Naive thymus-derived CD4-positive, alpha-beta T cell (primary cell): Measurements from ENCODE around the gene TMED10. TPM values are rescaled to one million over a fixed set of nuclear protein-coding genes. Genes with fewer than 3 reads are reported as not detected.
"Not testable (repeated sequence)": the region's sequence is repeated elsewhere in the genome, so short reads cannot be mapped to it uniquely, and the experiment has no call there.

Experiments used
- ATAC-seq: fragments of 150-1000 bp; cut with Tn5 transposase; 2 replicates; pipeline ENCODE4 v1.10.0; 2021; ENCODE audit warnings: mild to moderate bottlenecking, moderate library complexity
- CTCF ChIA-PET: fragments of 350-600 bp; sonication (Branson Sonifier 250); formaldehyde crosslinking; loops from one replicate; lab custom pipeline; 2021; ENCODE audit warnings: antibody characterized with exemption; lab: Charles Lee
- POLR2A ChIA-PET: fragments of 350-600 bp; sonication (Branson Sonifier 250); formaldehyde crosslinking; loops from one replicate; lab custom pipeline; 2021; ENCODE audit warnings: antibody characterized with exemption, inconsistent platforms; lab: Charles Lee
- DNase-seq, 9 donors: peaks; one replicate each; pipeline versions ENCODE4 v3.0.0 to v3.0.0-alpha.2; 2020 to 2022; ENCODE audit warnings: mixed read lengths in 1 of 9
- H3K27ac ChIP-seq: one replicate; pipeline ENCODE4 v1.7.0; 2013; ENCODE audit warnings: mild to moderate bottlenecking, low read depth, low read length, moderate library complexity
- H3K27me3 ChIP-seq, 2 donors: one replicate each; pipeline ENCODE4 v1.7.0; 2013; ENCODE audit warnings: low read length in 2 of 2, mild to moderate bottlenecking in 2 of 2, moderate library complexity in 2 of 2; ENCODE audit not compliant: control insufficient read depth in 2 of 2, insufficient read depth in 2 of 2
- H3K36me3 ChIP-seq, 3 experiments: 1 replicate in 2 of 3; 2 replicates in 1 of 3; pipeline ENCODE4 v1.7.0; 2013; ENCODE audit warnings: low read length in 3 of 3, mild to moderate bottlenecking in 3 of 3, moderate library complexity in 1 of 3; ENCODE audit not compliant: insufficient read depth in 3 of 3, control insufficient read depth in 2 of 3
- H3K4me1 ChIP-seq, 2 donors: one replicate each; pipeline ENCODE4 v1.7.0; 2013; ENCODE audit warnings: low read length in 2 of 2, mild to moderate bottlenecking in 2 of 2, moderate library complexity in 1 of 2; ENCODE audit not compliant: control insufficient read depth in 2 of 2, insufficient read depth in 2 of 2
- H3K4me3 ChIP-seq: 2 replicates; pipeline ENCODE4 v1.7.0; 2013; ENCODE audit warnings: mild to moderate bottlenecking, low read length
- H3K9me3 ChIP-seq, 3 experiments: 1 replicate in 2 of 3; 2 replicates in 1 of 3; pipeline ENCODE4 v1.7.0; 2013; ENCODE audit warnings: low read length in 3 of 3; ENCODE audit not compliant: control insufficient read depth in 2 of 3
- H3K27ac Mint-ChIP-seq, 9 donors: one replicate each; pipeline ENCODE4 v1.8.0; 2020 to 2022; ENCODE audit warnings: mixed read lengths in 9 of 9, mild to moderate bottlenecking in 8 of 9, moderate library complexity in 5 of 9, inconsistent platforms in 2 of 9
- H3K27me3 Mint-ChIP-seq, 5 donors: one replicate each; pipeline ENCODE4 v1.8.0; 2021 to 2022; ENCODE audit warnings: mixed read lengths in 5 of 5, mild to moderate bottlenecking in 1 of 5
- H3K36me3 Mint-ChIP-seq, 5 donors: one replicate each; pipeline ENCODE4 v1.8.0; 2020 to 2022; ENCODE audit warnings: mixed read lengths in 5 of 5, mild to moderate bottlenecking in 3 of 5, inconsistent platforms in 1 of 5
- H3K4me1 Mint-ChIP-seq, 7 donors: one replicate each; pipeline ENCODE4 v1.8.0; 2020 to 2022; ENCODE audit warnings: mixed read lengths in 7 of 7, mild to moderate bottlenecking in 3 of 7, inconsistent platforms in 1 of 7
- H3K4me3 Mint-ChIP-seq, 10 donors: one replicate each; pipeline ENCODE4 v1.8.0; 2020 to 2022; ENCODE audit warnings: mild to moderate bottlenecking in 10 of 10, mixed read lengths in 10 of 10, moderate library complexity in 6 of 10, inconsistent platforms in 2 of 10
- H3K9me3 Mint-ChIP-seq, 11 donors: one replicate each; pipeline ENCODE4 v1.8.0; 2020 to 2022; ENCODE audit warnings: mixed read lengths in 11 of 11, mild to moderate bottlenecking in 4 of 11, inconsistent platforms in 1 of 11, moderate library complexity in 1 of 11
- intact Hi-C, 2 donors: fragments of 100-400 bp; cut with micrococcal nuclease; formaldehyde crosslinking; loops; one replicate each; pipeline ENCODE4 v1.15.1; 2023
- polyA plus RNA-seq, 2 donors: library from polyadenylated mRNA; unstranded; fragments of 300-500 nt; fragmentation: Illumina TruSeq; gene quantifications; one replicate each; pipeline ENCODE4 v1.2.3, GENCODE V29; 2021
- total RNA-seq, 6 experiments: library from RNA in 5 of 6; stranded (reverse) in 5 of 6; gene quantifications; 1 replicate in 5 of 6; 2 replicates in 1 of 6; pipeline ENCODE4 v1.2.3 and lab custom pipeline; 2021 to 2026

TMED10 gene
- total and polyA plus RNA-seq, 7 experiments from 2014 or later, result 155 to 245 (median 179) TPM

DNA sequence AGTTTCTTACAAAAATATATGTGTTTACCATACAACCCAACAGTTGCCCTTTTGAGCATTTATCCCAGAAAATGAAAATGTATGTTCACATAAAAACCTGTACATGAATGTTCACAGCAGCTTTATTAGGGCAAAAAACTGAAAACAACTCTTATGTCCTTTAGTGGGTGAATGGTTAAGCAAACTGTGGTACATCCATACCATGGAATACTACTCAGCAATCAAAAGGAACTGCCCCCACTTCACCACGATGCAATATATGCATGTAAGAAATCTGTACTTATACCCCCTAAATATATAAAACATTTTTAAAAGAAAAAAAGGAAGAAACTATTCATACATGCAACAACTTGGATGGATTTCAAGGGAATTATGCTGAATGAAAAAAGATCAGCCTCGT lies 42.8 kb downstream of the TMED10 start:
- Histone ChIP-seq H3K27me3 (no peaks in the 10 kb centered on the region), H3K4me3 (no peak overlapping the region), H3K36me3 (peaks cover 0 to 24% (median 16%) of the 10 kb centered on the region in 3 experiments), H3K27ac (no peak overlapping the region), H3K9me3 (no peaks in the 10 kb centered on the region), H3K4me1 (peaks cover 0 to 7% of the 10 kb centered on the region in 2 donors)
- intact Hi-C loops, result loop anchor here in 1 of 2 donors (5.0 kb wide), 1 partner anchor 519 kb away; no protein-coding TSS in a partner anchor
- ATAC-seq (no peak), DNase-seq (no peak)
- ChIA-PET CTCF (interaction anchor here (0.7 to 6.2 kb wide), 6 partner anchors 9 to 356 kb away, joined by 3 to 40 read pairs (median 5); no protein-coding TSS in a partner anchor), POLR2A (no interaction called here)
- peaks cover 22 to 32% (median 30%) of the 10 kb centered on the region in 5 donors for H3K36me3 Mint-ChIP-seq
- peak overlapping the region in 3 of 9 donors; percentile 7 to 83 (median 22) for H3K27ac Mint-ChIP-seq
- H3K4me1 Mint-ChIP-seq, result peaks cover 7 to 22% (median 19%) of the 10 kb centered on the region in 7 donors
- H3K27me3 Mint-ChIP-seq, result no peaks in the 10 kb centered on the region
- no peaks in the 10 kb centered on the region for H3K9me3 Mint-ChIP-seq
- H3K4me3 Mint-ChIP-seq, result no peak overlapping the region

DNA sequence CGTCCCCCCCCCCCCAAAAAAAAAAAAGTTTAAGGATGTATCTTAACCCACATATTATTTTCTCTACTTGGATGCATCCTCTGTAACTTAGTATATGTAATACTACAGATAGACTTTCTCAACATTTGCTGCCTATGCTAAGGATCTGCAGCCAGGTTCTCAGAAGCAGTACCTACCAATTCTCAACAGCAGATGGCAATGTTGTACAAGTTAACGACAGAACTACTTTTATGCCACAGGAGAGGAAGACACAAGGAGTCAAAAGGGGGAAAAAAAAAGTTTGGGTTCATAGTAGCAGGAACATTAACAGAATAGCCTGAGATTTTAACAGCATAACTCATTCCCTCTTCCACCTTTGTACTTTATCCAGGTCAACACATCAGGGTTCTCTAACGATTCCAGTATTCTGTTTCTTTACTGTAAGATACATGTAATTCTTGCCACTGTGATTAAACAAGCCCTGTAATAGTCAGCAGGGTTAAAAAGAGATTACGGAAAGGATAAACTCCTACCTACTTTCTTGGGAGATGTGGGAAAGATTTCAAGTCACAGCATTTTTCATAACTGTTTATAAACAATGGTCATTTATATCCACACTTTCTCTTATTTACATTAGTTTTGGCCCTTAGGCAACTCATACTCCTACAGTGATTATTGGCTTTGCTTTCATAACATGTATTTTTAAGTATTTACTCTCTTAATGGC lies 43.9 kb downstream of the TMED10 start:
- ChIA-PET POLR2A (interaction anchor here (0.8 kb wide), 1 partner anchor 8 kb away, joined by 5 read pairs; no protein-coding TSS in a partner anchor), CTCF (interaction anchor here (0.6 to 3.7 kb wide), 8 partner anchors 10 to 252 kb away, joined by 3 to 20 read pairs (median 10); no protein-coding TSS in a partner anchor)
- Histone ChIP-seq H3K36me3 (peaks cover 0 to 24% (median 16%) of the 10 kb centered on the region in 3 experiments), H3K9me3 (no peaks in the 10 kb centered on the region), H3K4me3 (no peak overlapping the region), H3K27me3 (no peaks in the 10 kb centered on the region), H3K4me1 (peaks cover 0 to 3% of the 10 kb centered on the region in 2 donors), H3K27ac (no peak overlapping the region)
- DNase-seq (peak in 7 of 9 donors; percentile 49 to 78 (median 72)), ATAC-seq (peak; percentile 93)
- no peaks in the 10 kb centered on the region for H3K9me3 Mint-ChIP-seq
- H3K4me3 Mint-ChIP-seq, result no peak overlapping the region
- intact Hi-C loops, result loop anchor here (1.0 to 5.0 kb wide), 8 partner anchors 100 to 520 kb away; no protein-coding TSS in a partner anchor
- H3K27me3 Mint-ChIP-seq, result no peaks in the 10 kb centered on the region
- peaks cover 8 to 24% (median 20%) of the 10 kb centered on the region in 7 donors for H3K4me1 Mint-ChIP-seq
- peaks cover 22 to 32% (median 31%) of the 10 kb centered on the region in 5 donors for H3K36me3 Mint-ChIP-seq
- peak overlapping the region in 5 of 9 donors; percentile 19 to 83 (median 65) for H3K27ac Mint-ChIP-seq

DNA sequence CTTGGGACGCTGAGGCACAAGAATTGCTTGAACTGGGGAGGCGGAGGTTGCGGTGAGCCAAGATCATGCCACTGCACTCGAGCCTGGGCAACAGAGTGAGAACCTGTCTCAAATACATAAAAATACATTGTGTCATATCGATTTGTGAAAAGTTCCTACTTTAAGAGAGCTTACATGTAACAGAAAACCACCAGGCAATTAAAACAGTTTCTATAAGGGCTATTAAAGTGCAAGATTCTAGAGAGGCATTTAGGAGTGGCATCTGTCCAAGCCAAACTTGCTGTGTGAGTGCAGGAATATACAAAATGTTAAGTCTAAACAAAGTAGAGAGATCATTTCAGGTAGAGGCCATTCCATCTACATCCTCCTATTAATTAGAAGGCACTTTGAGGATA lies 47.8 kb downstream of the TMED10 start:
- intact Hi-C loops, result loop anchor here (5.0 kb wide), 2 partner anchors 434 to 859 kb away; partner anchors contain the start of gene IFT43 (in 1 of the 2)
- peaks cover 10 to 24% (median 14%) of the 10 kb centered on the region in 5 donors for H3K36me3 Mint-ChIP-seq
- ChIA-PET CTCF (interaction anchor here (0.5 to 1.1 kb wide), 5 partner anchors 112 to 330 kb away, joined by 3 to 5 read pairs (median 3); no protein-coding TSS in a partner anchor), POLR2A (interaction anchor here (0.6 to 3.5 kb wide), 3 partner anchors 166 to 394 kb away, joined by 3 to 27 read pairs (median 4); partner anchors contain the start of gene BATF)
- H3K27me3 Mint-ChIP-seq, result no peaks in the 10 kb centered on the region
- DNase-seq (no peak), ATAC-seq (no peak)
- peak overlapping the region in 5 of 10 donors; percentile 7 to 63 (median 38) for H3K4me3 Mint-ChIP-seq
- Histone ChIP-seq H3K27me3 (no peaks in the 10 kb centered on the region), H3K4me1 (peaks cover 20 to 29% of the 10 kb centered on the region in 2 donors), H3K4me3 (no peak overlapping the region), H3K9me3 (no peaks in the 10 kb centered on the region), H3K36me3 (peaks cover 0 to 4% (median 2%) of the 10 kb centered on the region in 3 experiments), H3K27ac (no peak overlapping the region)
- peaks cover 36 to 53% (median 49%) of the 10 kb centered on the region in 7 donors for H3K4me1 Mint-ChIP-seq
- H3K9me3 Mint-ChIP-seq, result no peaks in the 10 kb centered on the region
- H3K27ac Mint-ChIP-seq, result peak overlapping the region in 4 of 9 donors; percentile 49 to 98 (median 77)

DNA sequence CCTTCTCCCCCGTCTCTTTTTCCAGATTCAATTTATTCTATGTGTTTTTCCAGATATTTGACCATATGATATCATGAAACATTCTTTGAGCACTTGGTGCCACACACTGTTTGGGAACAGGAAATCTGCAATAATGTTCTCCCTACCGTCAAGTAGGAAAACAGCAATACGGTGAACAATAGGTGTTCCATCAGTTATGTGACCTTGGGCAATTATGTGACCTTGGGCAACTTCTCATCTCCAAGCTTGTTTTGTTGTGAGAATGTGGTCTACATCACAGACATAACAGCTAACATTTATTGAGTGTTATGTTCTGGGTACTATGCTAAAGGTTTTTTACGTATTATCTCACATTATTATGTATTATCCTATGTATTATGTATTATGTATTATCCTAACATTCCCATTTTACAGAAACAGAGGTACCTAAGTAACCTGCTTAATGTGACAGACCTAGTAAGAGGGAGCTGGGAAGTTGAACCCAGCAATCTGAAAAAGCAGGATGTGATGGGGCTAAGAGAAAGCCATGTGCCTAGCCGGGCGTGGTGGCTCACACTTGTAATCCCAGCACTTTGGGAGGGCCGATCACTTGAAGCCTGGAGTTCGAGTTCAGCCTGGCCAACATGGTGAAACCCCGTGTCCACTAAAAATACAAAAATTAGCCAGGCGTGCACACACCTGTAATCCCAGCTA lies 48.4 kb downstream of the TMED10 start:
- Mint-ChIP-seq H3K27ac (peak overlapping the region; percentile 66 to 98 (median 95)), H3K4me1 (peaks cover 36 to 55% (median 49%) of the 10 kb centered on the region in 7 donors), H3K36me3 (peaks cover 7 to 19% (median 10%) of the 10 kb centered on the region in 5 donors), H3K27me3 (no peaks in the 10 kb centered on the region), H3K4me3 (peak overlapping the region; percentile 87 to 99 (median 96)), H3K9me3 (no peaks in the 10 kb centered on the region)
- no peak overlapping the region for H3K27ac ChIP-seq
- H3K9me3 ChIP-seq, result no peaks in the 10 kb centered on the region
- ChIA-PET CTCF (interaction anchor here (0.5 to 2.5 kb wide), 3 partner anchors 166 to 173 kb away, joined by 3 to 8 read pairs (median 4); no protein-coding TSS in a partner anchor), POLR2A (interaction anchor here (0.5 to 3.5 kb wide), 5 partner anchors 167 to 394 kb away, joined by 3 to 27 read pairs (median 3); partner anchors contain the start of gene BATF)
- ATAC-seq (no peak), DNase-seq (no peak)
- H3K27me3 ChIP-seq, result no peaks in the 10 kb centered on the region
- peaks cover 22 to 29% of the 10 kb centered on the region in 2 donors for H3K4me1 ChIP-seq
- intact Hi-C loops, result loop anchor here (1.0 to 5.0 kb wide), 7 partner anchors 48 to 859 kb away; partner anchors contain the start of genes ERG28 (in 2 of the 2), TMED10 (in 2 of the 2), TTLL5 (in 2 of the 2) and IFT43 (in 1 of the 2)
- no peak overlapping the region for H3K4me3 ChIP-seq
- no peaks in the 10 kb centered on the region for H3K36me3 ChIP-seq

DNA sequence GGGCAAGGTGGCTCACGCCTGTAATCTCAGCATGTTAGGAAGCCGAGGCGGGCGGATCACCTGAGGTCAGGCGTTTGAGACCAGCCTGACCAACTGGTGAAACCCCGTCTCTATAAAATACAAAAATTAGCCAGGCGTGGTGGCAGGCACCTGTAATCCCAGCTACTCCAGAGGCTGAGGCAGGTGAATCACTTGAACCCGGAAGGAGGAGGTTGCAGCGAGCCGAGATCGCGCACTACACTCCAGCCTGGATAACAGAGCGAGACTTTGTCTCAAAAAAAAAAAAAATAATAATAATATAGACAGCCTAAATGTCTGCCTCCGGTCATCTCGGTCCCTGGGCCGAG lies 49.0 kb downstream of the TMED10 start:
- H3K4me3 ChIP-seq, result peak overlapping the region; percentile 87
- CTCF ChIA-PET, result interaction anchor here (0.5 to 2.5 kb wide), 4 partner anchors 133 to 178 kb away, joined by 3 to 8 read pairs (median 4); no protein-coding TSS in a partner anchor
- ATAC-seq, result not testable (repeated sequence)

More for the DNA sequence above, 49.0 kb downstream of the TMED10 start:
- POLR2A ChIA-PET, result interaction anchor here (0.5 to 3.5 kb wide), 8 partner anchors 15 to 1276 kb away, joined by 3 to 27 read pairs (median 3); partner anchors contain the start of genes ERG28, PTGR2 and TTLL5
- H3K36me3 Mint-ChIP-seq, result peaks cover 3 to 15% (median 6%) of the 10 kb centered on the region in 5 donors
- peak overlapping the region; percentile 95 to 98 (median 98) for H3K27ac Mint-ChIP-seq
- Histone ChIP-seq H3K27ac (peak overlapping the region; percentile 89), H3K4me1 (peaks cover 22 to 29% of the 10 kb centered on the region in 2 donors)
- H3K27me3 ChIP-seq, H3K36me3 ChIP-seq, H3K27me3 Mint-ChIP-seq, H3K9me3 Mint-ChIP-seq, H3K9me3 ChIP-seq, DNase-seq: not testable (repeated sequence)
- peak overlapping the region; percentile 87 to 99 (median 96) for H3K4me3 Mint-ChIP-seq
- intact Hi-C loops, result loop anchor here (1.0 to 5.0 kb wide), 7 partner anchors 49 to 860 kb away; partner anchors contain the start of genes ERG28 (in 2 of the 2), TMED10 (in 2 of the 2), TTLL5 (in 2 of the 2) and IFT43 (in 1 of the 2)
- peaks cover 36 to 51% (median 46%) of the 10 kb centered on the region in 7 donors for H3K4me1 Mint-ChIP-seq
